CD14-positive monocyte (primary cell): ENCODE data around the gene ZNF554. TPM values are rescaled to one million over a fixed set of nuclear protein-coding genes. Genes with fewer than 3 reads are reported as not detected.

ENCODE experiments used
- DNase-seq, 3 donors: peaks; one replicate each; pipeline ENCODE4 v3.0.0-alpha.2; 2011 to 2022
- H2AFZ ChIP-seq: 2 replicates; pipeline ENCODE4 v1.6.0; 2012; ENCODE audit warnings: mild to moderate bottlenecking, low read depth, low read length, inconsistent platforms; ENCODE audit not compliant: insufficient read depth, poor library complexity, severe bottlenecking
- H3K27ac ChIP-seq, 2 donors: 1 replicate in 1 of 2; 2 replicates in 1 of 2; pipeline ENCODE4 v1.5.1; 2012 to 2013; ENCODE audit warnings: low read length in 2 of 2, control low read depth in 1 of 2, inconsistent platforms in 1 of 2, low read depth in 1 of 2, mild to moderate bottlenecking in 1 of 2
- H3K27me3 ChIP-seq, 2 donors: one replicate each; pipeline versions ENCODE4 v1.6.0 to v1.6.1; 2011 to 2013; ENCODE audit warnings: low read length in 2 of 2; ENCODE audit not compliant: control insufficient read depth in 2 of 2, insufficient read depth in 2 of 2
- H3K36me3 ChIP-seq, 2 donors: replicated peaks in 1 of 2; 1 replicate in 1 of 2; 2 replicates in 1 of 2; pipeline versions ENCODE4 v1.5.1 to v1.6.1; 2012 to 2013; ENCODE audit warnings: low read length in 2 of 2, control low read depth in 1 of 2, inconsistent platforms in 1 of 2, mild to moderate bottlenecking in 1 of 2; ENCODE audit not compliant: insufficient read depth in 2 of 2, control insufficient read depth in 1 of 2
- H3K4me1 ChIP-seq, 2 donors: 1 replicate in 1 of 2; 2 replicates in 1 of 2; pipeline versions ENCODE4 v1.5.1 to v1.6.1; 2012 to 2013; ENCODE audit warnings: low read length in 2 of 2, control low read depth in 1 of 2, inconsistent platforms in 1 of 2, mild to moderate bottlenecking in 1 of 2, moderate library complexity in 1 of 2; ENCODE audit not compliant: insufficient read depth in 2 of 2, control insufficient read depth in 1 of 2
- H3K4me2 ChIP-seq: replicated peaks from 2 replicates; pipeline ENCODE3; 2012; ENCODE audit warnings: low read length, moderate library complexity, mild to moderate bottlenecking; ENCODE audit not compliant: poor library complexity, severe bottlenecking; ENCODE audit errors: extremely low read depth
- H3K4me3 ChIP-seq, 3 experiments: fragments of 200-600 bp in 1 of 3; sonication (generic) in 1 of 3; replicated peaks in 1 of 3; 1 replicate in 2 of 3; 2 replicates in 1 of 3; pipeline ENCODE4 v1.5.1; 2011 to 2013; ENCODE audit warnings: low read length in 3 of 3, mild to moderate bottlenecking in 3 of 3, control low read depth in 2 of 3, low read depth in 2 of 3, inconsistent platforms in 1 of 3, moderate library complexity in 1 of 3
- H3K79me2 ChIP-seq: 2 replicates; pipeline ENCODE4 v1.6.0; 2012; ENCODE audit warnings: mild to moderate bottlenecking, control low read depth, inconsistent platforms, low read length, moderate library complexity; ENCODE audit not compliant: insufficient read depth
- H3K9ac ChIP-seq: 2 replicates; pipeline ENCODE4 v1.6.0; 2017; ENCODE audit warnings: low read length, mild to moderate bottlenecking; ENCODE audit not compliant: insufficient read depth, poor library complexity, severe bottlenecking
- H3K9me3 ChIP-seq, 2 donors: replicated peaks in 1 of 2; 1 replicate in 1 of 2; 2 replicates in 1 of 2; pipeline versions ENCODE4 v1.5.1 to v1.6.1; 2012 to 2013; ENCODE audit warnings: low read length in 2 of 2, control low read depth in 1 of 2; ENCODE audit not compliant: control insufficient read depth in 1 of 2, insufficient read depth in 1 of 2
- H4K20me1 ChIP-seq: 2 replicates; pipeline ENCODE4 v1.6.0; 2012; ENCODE audit warnings: mild to moderate bottlenecking, low read length, control low read depth, moderate library complexity; ENCODE audit not compliant: insufficient read depth
- H3K27ac Mint-ChIP-seq, 7 donors: one replicate each; pipeline ENCODE4 v1.8.0; 2020; ENCODE audit warnings: mild to moderate bottlenecking in 7 of 7, mixed read lengths in 7 of 7, moderate library complexity in 6 of 7, inconsistent platforms in 2 of 7
- H3K27me3 Mint-ChIP-seq, 3 donors: one replicate each; pipeline ENCODE4 v1.8.0; 2021 to 2022; ENCODE audit warnings: low read depth in 3 of 3, mild to moderate bottlenecking in 3 of 3, mixed read lengths in 3 of 3, moderate library complexity in 3 of 3, inconsistent platforms in 1 of 3
- H3K36me3 Mint-ChIP-seq, 2 donors: one replicate each; pipeline ENCODE4 v1.8.0; 2020; ENCODE audit warnings: mixed read lengths in 2 of 2, inconsistent platforms in 1 of 2, mild to moderate bottlenecking in 1 of 2
- H3K4me1 Mint-ChIP-seq: one replicate; pipeline ENCODE4 v1.8.0; 2020; ENCODE audit warnings: mild to moderate bottlenecking, mixed read lengths
- H3K4me3 Mint-ChIP-seq, 2 donors: one replicate each; pipeline ENCODE4 v1.8.0; 2020; ENCODE audit warnings: mild to moderate bottlenecking in 2 of 2, mixed read lengths in 2 of 2, moderate library complexity in 1 of 2
- H3K9me3 Mint-ChIP-seq, 7 donors: one replicate each; pipeline ENCODE4 v1.8.0; 2020 to 2022; ENCODE audit warnings: mixed read lengths in 7 of 7, mild to moderate bottlenecking in 6 of 7, moderate library complexity in 6 of 7, inconsistent platforms in 2 of 7
- WGBS: methylation state at CpG from one replicate; pipeline ENCODE4 v1.1.5; 2013; ENCODE audit warnings: missing lambda C conversion rate; ENCODE audit not compliant: insufficient coverage; 5-methylcytosine and 5-hydroxymethylcytosine counted together
- intact Hi-C, 2 donors: fragments of 100-400 bp; cut with micrococcal nuclease; formaldehyde crosslinking; loops; one replicate each; pipeline versions ENCODE4 v1.15.0 to v1.15.1; 2023
- polyA plus RNA-seq, 3 donors: library from polyadenylated mRNA; depleted of rRNA in 1 of 3; unstranded in 2 of 3; stranded (reverse) in 1 of 3; fragments of 300-500 nt in 2 of 3; fragments of >200 nt in 1 of 3; fragmentation: Illumina TruSeq in 2 of 3; gene quantifications; 1 replicate in 2 of 3; 2 replicates in 1 of 3; pipeline ENCODE4 v1.2.3, GENCODE V29; 2012 to 2021
- TF ChIP-seq, protein P1 (sequence below): fragments of 200-600 bp; IDR thresholded peaks from one replicate; pipeline ENCODE4 v1.8.0; 2022; ENCODE audit warnings: antibody characterized with exemption, mild to moderate bottlenecking

Gene ZNF554
- polyA plus RNA-seq, 3 donors = 0.79 to 1.7 (median 0.91) TPM

- no peaks in the 10 kb centered on the region for H3K27me3 ChIP-seq
- DNase-seq = no peak
- no peak overlapping the region for H3K27ac ChIP-seq
- H3K4me2 ChIP-seq = no peak overlapping the region
- no peaks in the 10 kb centered on the region for H3K79me2 ChIP-seq
- H3K4me3 Mint-ChIP-seq = no peak overlapping the region
- H3K9ac ChIP-seq = no peak overlapping the region
- TF ChIP-seq, protein P1, sequence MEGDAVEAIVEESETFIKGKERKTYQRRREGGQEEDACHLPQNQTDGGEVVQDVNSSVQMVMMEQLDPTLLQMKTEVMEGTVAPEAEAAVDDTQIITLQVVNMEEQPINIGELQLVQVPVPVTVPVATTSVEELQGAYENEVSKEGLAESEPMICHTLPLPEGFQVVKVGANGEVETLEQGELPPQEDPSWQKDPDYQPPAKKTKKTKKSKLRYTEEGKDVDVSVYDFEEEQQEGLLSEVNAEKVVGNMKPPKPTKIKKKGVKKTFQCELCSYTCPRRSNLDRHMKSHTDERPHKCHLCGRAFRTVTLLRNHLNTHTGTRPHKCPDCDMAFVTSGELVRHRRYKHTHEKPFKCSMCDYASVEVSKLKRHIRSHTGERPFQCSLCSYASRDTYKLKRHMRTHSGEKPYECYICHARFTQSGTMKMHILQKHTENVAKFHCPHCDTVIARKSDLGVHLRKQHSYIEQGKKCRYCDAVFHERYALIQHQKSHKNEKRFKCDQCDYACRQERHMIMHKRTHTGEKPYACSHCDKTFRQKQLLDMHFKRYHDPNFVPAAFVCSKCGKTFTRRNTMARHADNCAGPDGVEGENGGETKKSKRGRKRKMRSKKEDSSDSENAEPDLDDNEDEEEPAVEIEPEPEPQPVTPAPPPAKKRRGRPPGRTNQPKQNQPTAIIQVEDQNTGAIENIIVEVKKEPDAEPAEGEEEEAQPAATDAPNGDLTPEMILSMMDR = no peak
- H3K36me3 Mint-ChIP-seq = peaks cover 36 to 65% of the 10 kb centered on the region in 2 donors
- peaks cover 0 to 2% (median 2%) of the 10 kb centered on the region in 3 donors for H3K27me3 Mint-ChIP-seq
- H3K9me3 ChIP-seq = no peaks in the 10 kb centered on the region
- peaks cover 0 to 3% (median 0%) of the 10 kb centered on the region in 7 donors for H3K9me3 Mint-ChIP-seq
- H2AFZ ChIP-seq = no peak overlapping the region
- intact Hi-C loops = no loop called here
- H4K20me1 ChIP-seq = no peaks in the 10 kb centered on the region
- peaks cover 36 to 41% of the 10 kb centered on the region in 2 donors for H3K36me3 ChIP-seq
- H3K4me1 ChIP-seq = no peaks in the 10 kb centered on the region
- WGBS = 96% methylated on average over 51 of the region's 56 CpGs
- H3K4me1 Mint-ChIP-seq = no peaks in the 10 kb centered on the region
- H3K27ac Mint-ChIP-seq = no peak overlapping the region
- no peak overlapping the region for H3K4me3 ChIP-seq
These were observed 12.1 kb upstream of the ZNF554 start for GRCh38 chr19:2807379-2808128.

GRCh38 chr19:2808129-2808941 lies 11.3 kb upstream of the ZNF554 start:
- Histone ChIP-seq H3K27ac (no peak overlapping the region), H3K27me3 (no peaks in the 10 kb centered on the region), H3K4me1 (no peaks in the 10 kb centered on the region), H2AFZ (no peak overlapping the region), H3K9me3 (no peaks in the 10 kb centered on the region), H4K20me1 (no peaks in the 10 kb centered on the region), H3K4me2 (no peak overlapping the region), H3K36me3 (peaks cover 36 to 40% of the 10 kb centered on the region in 2 donors), H3K79me2 (no peaks in the 10 kb centered on the region), H3K9ac (no peak overlapping the region), H3K4me3 (no peak overlapping the region)
- TF ChIP-seq, protein P1 = no peak
- WGBS = 95% methylated on average over 36 of the region's 41 CpGs
- H3K27ac Mint-ChIP-seq = no peak overlapping the region
- H3K9me3 Mint-ChIP-seq = peaks cover 0 to 2% (median 0%) of the 10 kb centered on the region in 7 donors
- intact Hi-C loops = no loop called here
- no peak for DNase-seq
- peaks cover 0 to 2% (median 0%) of the 10 kb centered on the region in 3 donors for H3K27me3 Mint-ChIP-seq
- H3K36me3 Mint-ChIP-seq = peaks cover 31 to 60% of the 10 kb centered on the region in 2 donors
- no peaks in the 10 kb centered on the region for H3K4me1 Mint-ChIP-seq
- H3K4me3 Mint-ChIP-seq = no peak overlapping the region
